Measurements from ENCODE around the gene STOML1. TPM values are rescaled to one million over a fixed set of nuclear protein-coding genes. Genes with fewer than 3 reads are reported as not detected.

STOML1 gene
- total RNA-seq, 4 donors from 2014 or later, result 16.6 to 29.1 (median 21.5) TPM

GRCh38 chr15:73969151-73969759, 22.8 kb downstream of the STOML1 start:
- H3K27me3 ChIP-seq, result no peaks in the 10 kb centered on the region
- 84 to 85% methylated on average over 6 of the region's 6 CpGs for WGBS, 2 donors
- TF ChIP-seq EP300 (IDR thresholded peaks at IDR 0.05), result no peak
- no peak for TF ChIP-seq POLR2A (IDR thresholded peaks at IDR 0.05)
- no peak for TF ChIP-seq CTCF (IDR thresholded peaks at IDR 0.05)
- DNase-seq (ENCODE audit: low spot score in 2 of 2), result no peak
- H3K9me3 ChIP-seq, result no peaks in the 10 kb centered on the region
- peaks cover 0 to 31% (median 19%) of the 10 kb centered on the region in 4 donors for H3K4me1 ChIP-seq
- H3K36me3 ChIP-seq, result no peaks in the 10 kb centered on the region
- no peak overlapping the region for H3K27ac ChIP-seq
- no peak overlapping the region for H3K4me3 ChIP-seq

- Histone ChIP-seq H3K36me3 (no peaks in the 10 kb centered on the region), H3K4me3 (no peak overlapping the region), H3K27ac (no peak overlapping the region), H3K9me3 (no peaks in the 10 kb centered on the region), H3K4me1 (peaks cover 0 to 31% (median 19%) of the 10 kb centered on the region in 4 donors), H3K27me3 (no peaks in the 10 kb centered on the region)
- TF ChIP-seq CTCF (IDR thresholded peaks at IDR 0.05) (no peak), POLR2A (IDR thresholded peaks at IDR 0.05) (no peak), EP300 (IDR thresholded peaks at IDR 0.05) (no peak)
- DNase-seq (ENCODE audit: low spot score in 2 of 2), result no peak
- WGBS, 2 donors, result 91 to 93% methylated on average over 3 of the region's 3 CpGs
These were observed 23.6 kb downstream of the STOML1 start for GRCh38 chr15:73968461-73968860.

GRCh38 chr15:73965758-73966113, 26.4 kb downstream of the STOML1 start:
- DNase-seq (ENCODE audit: low spot score in 2 of 2), result no peak
- no peaks in the 10 kb centered on the region for H3K36me3 ChIP-seq
- WGBS, 2 donors, result 41 to 44% methylated on average over 2 of the region's 2 CpGs
- TF ChIP-seq POLR2A (IDR thresholded peaks at IDR 0.05), result no peak
- no peak for TF ChIP-seq EP300 (IDR thresholded peaks at IDR 0.05)
- no peak for TF ChIP-seq CTCF (IDR thresholded peaks at IDR 0.05)
- H3K4me3 ChIP-seq, result no peak overlapping the region
- peak overlapping the region in 1 of 4 donors; percentile 72 for H3K27ac ChIP-seq
- peaks cover 0 to 20% (median 15%) of the 10 kb centered on the region in 4 donors for H3K4me1 ChIP-seq
- no peaks in the 10 kb centered on the region for H3K9me3 ChIP-seq
- no peaks in the 10 kb centered on the region for H3K27me3 ChIP-seq

GRCh38 chr15:73965094-73965757, 26.9 kb downstream of the STOML1 start:
- peak overlapping the region in 2 of 4 donors; percentile 38 to 72 for H3K27ac ChIP-seq
- DNase-seq (ENCODE audit: low spot score in 2 of 2), result no peak
- H3K4me1 ChIP-seq, result peaks cover 0 to 20% (median 15%) of the 10 kb centered on the region in 4 donors
- TF ChIP-seq EP300 (IDR thresholded peaks at IDR 0.05) (no peak), POLR2A (IDR thresholded peaks at IDR 0.05) (no peak), CTCF (IDR thresholded peaks at IDR 0.05) (peak in 2 of 5 experiments; percentile 9 to 32)
- H3K27me3 ChIP-seq, result no peaks in the 10 kb centered on the region
- H3K4me3 ChIP-seq, result peak overlapping the region in 1 of 4 donors; percentile 7
- 53 to 59% methylated on average over 3 to 11 of the region's 13 CpGs for WGBS, 2 donors
- H3K36me3 ChIP-seq, result no peaks in the 10 kb centered on the region
- H3K9me3 ChIP-seq, result no peaks in the 10 kb centered on the region

GRCh38 chr15:73964736-73965093, 27.4 kb downstream of the STOML1 start:
- H3K4me3 ChIP-seq, result no peak overlapping the region
- H3K9me3 ChIP-seq, result no peaks in the 10 kb centered on the region
- no peaks in the 10 kb centered on the region for H3K36me3 ChIP-seq
- peak overlapping the region in 2 of 4 donors; percentile 36 to 38 for H3K27ac ChIP-seq
- TF ChIP-seq CTCF (IDR thresholded peaks at IDR 0.05) (peak; percentile 93 to 95 (median 93)), POLR2A (IDR thresholded peaks at IDR 0.05) (no peak), EP300 (IDR thresholded peaks at IDR 0.05) (peak in 1 of 2 donors; percentile 31)
- DNase-seq (ENCODE audit: low spot score in 2 of 2), result peak; percentile 90 to 98
- H3K4me1 ChIP-seq, result peaks cover 0 to 20% (median 15%) of the 10 kb centered on the region in 4 donors
- no peaks in the 10 kb centered on the region for H3K27me3 ChIP-seq
- 10% methylated on average over 10 of the region's 11 CpGs for WGBS, 2 donors
